Measurements from ENCODE around the gene DEFB131A.
"Not testable (repeated sequence)": the region's sequence is repeated elsewhere in the genome, so short reads cannot be mapped to it uniquely, and the experiment has no call there.

The DEFB131A gene

DNA sequence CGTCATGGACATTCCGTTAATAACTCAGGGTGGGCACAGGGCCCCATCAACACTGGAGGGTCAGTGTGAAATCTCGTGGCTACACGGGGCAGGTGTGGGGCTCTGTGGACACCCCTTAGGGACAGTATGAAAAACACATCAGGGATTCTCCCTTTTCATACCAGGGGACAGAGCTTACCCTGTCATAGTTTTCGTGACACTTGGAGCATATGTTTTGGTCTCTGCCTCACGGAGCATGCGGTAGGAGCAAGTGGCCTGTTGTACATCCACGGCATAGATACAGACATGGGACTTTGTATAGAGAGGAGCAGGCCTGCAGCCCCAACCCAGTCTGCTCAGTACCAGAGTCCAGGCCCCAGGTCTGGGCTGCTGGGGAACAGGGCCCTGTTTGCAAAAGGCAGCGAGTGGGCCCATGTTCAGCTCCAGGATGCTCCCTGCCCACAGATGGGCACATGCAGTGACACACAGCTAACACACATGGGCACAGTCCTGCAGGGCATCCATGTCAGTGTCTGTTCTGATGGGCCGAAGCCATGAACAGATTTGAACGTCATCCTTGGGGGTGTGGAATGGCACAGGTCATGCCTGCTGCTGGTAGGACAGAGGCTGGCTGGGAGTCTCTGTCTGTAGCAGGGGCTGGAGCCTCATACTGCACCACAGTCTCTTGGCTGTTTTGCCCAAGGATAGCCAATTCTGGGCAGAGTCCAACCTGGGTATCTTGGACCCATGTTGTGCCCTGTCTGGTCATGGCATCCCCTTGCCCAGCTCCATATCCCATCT is 50.2 kb downstream of the DEFB131A start:
- not testable (repeated sequence) for DNase-seq

DNA sequence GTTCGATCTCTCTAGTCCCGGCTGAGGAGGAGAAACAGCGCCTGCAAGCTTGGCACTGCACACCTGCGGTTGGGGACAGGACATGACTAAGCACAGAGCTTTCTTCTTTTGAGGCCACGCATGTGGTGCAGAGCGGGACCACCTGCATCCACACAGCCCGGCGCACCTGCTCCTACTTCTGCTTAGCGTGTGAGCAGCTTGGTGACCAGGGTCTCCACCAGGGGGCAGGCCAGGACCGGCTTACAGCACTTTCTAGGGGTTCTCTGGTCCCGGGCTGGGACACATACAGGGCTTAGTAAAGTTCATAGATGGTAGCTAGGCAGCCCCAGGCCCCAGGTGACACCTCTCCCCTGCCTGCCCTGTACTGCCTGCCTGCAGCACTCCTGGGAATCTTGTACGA is 51.2 kb downstream of the DEFB131A start:
- DNase-seq, result peak; percentile 34 to 58

DNA sequence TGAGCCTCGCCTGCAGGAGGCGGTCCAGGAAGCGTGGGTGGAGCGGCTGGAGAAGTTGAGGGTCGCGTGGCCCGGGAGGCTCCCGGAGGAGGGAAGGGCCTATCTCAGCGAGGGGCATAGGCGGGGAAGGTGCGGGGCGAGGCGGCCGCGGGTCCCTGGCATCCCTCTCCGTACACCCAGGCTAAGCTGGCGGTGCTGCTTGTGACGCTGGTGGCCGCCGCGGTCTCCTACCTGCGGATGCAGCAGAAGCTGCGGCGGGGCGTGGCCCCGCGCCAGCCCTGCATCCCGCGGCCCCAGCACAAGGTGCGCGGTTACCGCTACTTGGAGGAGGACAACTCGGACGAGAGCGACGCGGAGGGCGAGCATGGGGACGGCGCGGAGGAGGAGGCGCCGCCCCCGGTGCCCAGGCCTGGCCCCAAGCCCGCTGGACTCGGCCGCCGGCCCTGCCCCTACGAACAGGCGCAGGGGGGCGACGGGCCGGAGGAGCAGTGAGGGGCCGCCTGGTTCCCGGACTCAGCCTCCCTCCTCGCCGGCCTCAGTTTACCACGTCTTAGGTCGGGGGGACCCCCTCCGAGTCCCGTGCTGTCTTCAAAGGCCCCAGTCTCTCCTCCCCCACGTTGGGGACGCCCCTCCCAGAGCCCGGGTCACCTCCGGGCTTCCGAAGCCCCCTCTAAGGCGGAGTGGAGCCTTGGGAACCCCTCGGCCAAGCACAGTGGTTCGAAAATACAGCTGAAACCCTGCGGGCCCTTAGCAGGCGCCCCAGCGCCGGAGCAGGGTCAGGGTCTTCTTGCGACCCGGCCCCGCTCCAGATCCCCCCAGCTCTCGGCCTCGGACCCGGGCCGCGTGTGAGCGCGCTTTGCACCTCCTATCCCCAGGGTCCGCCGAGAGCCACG is 53.6 kb downstream of the DEFB131A start:
- not testable (repeated sequence) for DNase-seq

DNA sequence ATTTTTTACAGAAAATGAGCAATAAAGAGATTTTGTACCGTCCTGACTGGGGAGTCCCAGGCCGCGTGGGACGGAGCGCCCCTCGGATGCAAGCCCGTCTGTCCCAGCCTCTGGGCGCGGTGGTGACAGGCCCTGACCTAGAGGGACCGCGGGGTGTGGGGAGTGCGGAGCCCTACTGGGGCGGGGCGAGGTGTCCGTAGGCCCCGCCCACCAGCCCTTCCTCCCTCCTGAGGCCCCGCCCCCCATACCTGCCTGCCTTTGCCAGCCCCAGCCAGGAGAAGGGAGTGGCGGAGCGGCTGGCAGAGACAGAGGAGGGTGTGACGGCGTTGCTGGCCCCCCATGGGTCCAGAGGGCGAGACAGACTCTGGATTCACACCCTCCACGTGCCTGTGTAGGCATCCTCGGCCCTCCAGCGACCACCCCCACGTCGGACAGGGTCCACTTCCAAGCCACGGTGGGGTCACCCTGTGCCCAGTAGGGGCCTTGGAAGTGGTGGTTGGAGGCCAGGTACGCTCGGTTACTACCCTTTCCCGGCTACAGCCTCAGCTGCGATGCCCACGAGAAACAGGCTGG is 54.3 kb downstream of the DEFB131A start:
- DNase-seq, result not testable (repeated sequence)

DNA sequence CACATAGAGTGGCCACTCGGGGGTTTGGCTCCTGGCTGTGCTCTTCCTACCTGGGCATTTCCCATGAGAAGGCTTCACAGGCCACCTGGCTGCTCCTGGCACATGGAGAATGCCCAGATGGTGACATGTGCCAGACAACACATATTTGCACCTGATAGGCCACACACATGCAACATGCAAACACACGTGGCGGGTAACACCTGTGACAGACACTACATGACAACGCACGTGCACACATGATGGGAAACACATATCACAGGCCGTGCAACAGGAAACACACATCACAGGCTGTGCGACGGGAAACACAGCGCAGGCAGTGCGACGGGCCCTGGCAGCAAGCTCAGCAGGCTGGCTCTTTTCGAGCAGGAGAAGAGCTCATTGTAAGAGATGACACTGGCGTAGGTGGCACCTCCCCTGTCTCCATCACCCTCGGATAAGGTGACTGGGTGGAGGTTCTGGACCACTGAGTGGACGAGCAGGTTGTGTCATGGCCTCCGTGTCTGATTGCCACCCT is 55.8 kb downstream of the DEFB131A start:
- not testable (repeated sequence) for DNase-seq

All from erythroblast (primary cell).